Stimulated activated CD8-positive, alpha-beta memory T cell treated with anti-CD3 and anti-CD28 coated beads, Interleukin-4, amount 100 ng/mL, for 48 hours (primary cell): Measurements from ENCODE around the gene CDH23.

Experiments used
- DNase-seq: peaks from one replicate; pipeline ENCODE4 v3.0.0-alpha.2; 2020

CDH23 gene

GRCh38 chr10:71543608-71544170, 147.0 kb downstream of the CDH23 start:
- no peak for DNase-seq

- no peak for DNase-seq
Observed at GRCh38 chr10:71545001-71545400, 148.3 kb downstream of the CDH23 start.

- no peak for DNase-seq
Observed at GRCh38 chr10:71546220-71546619, 149.5 kb downstream of the CDH23 start.

GRCh38 chr10:71547312-71547711, 150.6 kb downstream of the CDH23 start:
- DNase-seq: no peak

- DNase-seq: no peak
Observed at GRCh38 chr10:71547876-71548846, 151.4 kb downstream of the CDH23 start.

GRCh38 chr10:71549766-71550533, 153.2 kb downstream of the CDH23 start:
- no peak for DNase-seq

GRCh38 chr10:71550628-71551027, 153.9 kb downstream of the CDH23 start:
- no peak for DNase-seq

- no peak for DNase-seq
Observed at GRCh38 chr10:71551970-71552369, 155.2 kb downstream of the CDH23 start.

GRCh38 chr10:71553432-71553831, 156.7 kb downstream of the CDH23 start:
- DNase-seq: no peak

- DNase-seq: no peak
Observed at GRCh38 chr10:71554671-71555070, 158.0 kb downstream of the CDH23 start.

- DNase-seq: no peak
Observed at GRCh38 chr10:71555087-71555723, 158.5 kb downstream of the CDH23 start.

- DNase-seq: no peak
Observed at GRCh38 chr10:71555724-71556119, 159.0 kb downstream of the CDH23 start.

GRCh38 chr10:71558991-71559390, 162.3 kb downstream of the CDH23 start:
- no peak for DNase-seq

GRCh38 chr10:71561003-71561574, 164.4 kb downstream of the CDH23 start:
- DNase-seq: no peak

GRCh38 chr10:71562181-71562580, 165.5 kb downstream of the CDH23 start:
- DNase-seq: no peak

- no peak for DNase-seq
Observed at GRCh38 chr10:71562904-71563303, 166.2 kb downstream of the CDH23 start.

- DNase-seq: no peak
Observed at GRCh38 chr10:71564194-71564820, 167.6 kb downstream of the CDH23 start.

GRCh38 chr10:71565284-71566000, 168.7 kb downstream of the CDH23 start:
- DNase-seq: no peak

GRCh38 chr10:71567006-71567405, 170.3 kb downstream of the CDH23 start:
- DNase-seq: no peak

GRCh38 chr10:71568896-71569492, 172.3 kb downstream of the CDH23 start:
- DNase-seq: no peak
